CD8-positive, alpha-beta memory T cell (primary cell): Measurements from ENCODE around the gene ETV6. TPM values are rescaled to one million over a fixed set of nuclear protein-coding genes. Genes with fewer than 3 reads are reported as not detected.

Source experiments
- CTCF ChIA-PET: fragments of 350-600 bp; sonication (Branson Sonifier 250); formaldehyde crosslinking; loops from one replicate; lab custom pipeline; 2021; ENCODE audit warnings: antibody characterized with exemption; lab: Charles Lee
- POLR2A ChIA-PET: fragments of 350-600 bp; sonication (Branson Sonifier 250); formaldehyde crosslinking; loops from one replicate; lab custom pipeline; 2021; ENCODE audit warnings: antibody characterized with exemption; lab: Charles Lee
- DNase-seq, 5 donors: peaks; one replicate each; pipeline versions ENCODE4 v3.0.0 to v3.0.0-alpha.2; 2020 to 2022; ENCODE audit warnings: mixed read lengths in 1 of 5
- H3K27ac ChIP-seq: one replicate; pipeline ENCODE4 v1.7.0; 2013; ENCODE audit warnings: low read depth, mild to moderate bottlenecking, low read length, moderate library complexity
- H3K27me3 ChIP-seq: 2 replicates; pipeline ENCODE4 v1.7.0; 2013; ENCODE audit warnings: low read length, mild to moderate bottlenecking; ENCODE audit not compliant: insufficient read depth, poor library complexity, severe bottlenecking
- H3K36me3 ChIP-seq: 2 replicates; pipeline ENCODE4 v1.7.0; 2013; ENCODE audit warnings: mild to moderate bottlenecking, low read length, moderate library complexity; ENCODE audit not compliant: insufficient read depth
- H3K4me1 ChIP-seq: 2 replicates; pipeline ENCODE4 v1.7.0; 2013; ENCODE audit warnings: mild to moderate bottlenecking, low read length, moderate library complexity; ENCODE audit not compliant: insufficient read depth
- H3K4me3 ChIP-seq: 2 replicates; pipeline ENCODE4 v1.7.0; 2013; ENCODE audit warnings: mild to moderate bottlenecking, low read length
- H3K9me3 ChIP-seq: 2 replicates; pipeline ENCODE4 v1.7.0; 2013; ENCODE audit warnings: mild to moderate bottlenecking, low read length
- H3K27ac Mint-ChIP-seq, 8 donors: one replicate each; pipeline ENCODE4 v1.8.0; 2020 to 2021; ENCODE audit warnings: mixed read lengths in 8 of 8, mild to moderate bottlenecking in 6 of 8, inconsistent platforms in 3 of 8, moderate library complexity in 3 of 8
- H3K27me3 Mint-ChIP-seq, 2 donors: one replicate each; pipeline ENCODE4 v1.8.0; 2020 to 2021; ENCODE audit warnings: mixed read lengths in 2 of 2, mild to moderate bottlenecking in 1 of 2, moderate library complexity in 1 of 2
- H3K36me3 Mint-ChIP-seq, 3 donors: one replicate each; pipeline ENCODE4 v1.8.0; 2020 to 2021; ENCODE audit warnings: mixed read lengths in 3 of 3, inconsistent platforms in 1 of 3, mild to moderate bottlenecking in 1 of 3
- H3K4me1 Mint-ChIP-seq, 3 donors: one replicate each; pipeline ENCODE4 v1.8.0; 2020 to 2021; ENCODE audit warnings: mixed read lengths in 3 of 3, inconsistent platforms in 1 of 3, mild to moderate bottlenecking in 1 of 3
- H3K4me3 Mint-ChIP-seq, 7 donors: one replicate each; pipeline ENCODE4 v1.8.0; 2020 to 2021; ENCODE audit warnings: mixed read lengths in 7 of 7, mild to moderate bottlenecking in 6 of 7, moderate library complexity in 4 of 7, inconsistent platforms in 2 of 7
- H3K9me3 Mint-ChIP-seq, 5 donors: one replicate each; pipeline ENCODE4 v1.8.0; 2020 to 2022; ENCODE audit warnings: mixed read lengths in 5 of 5, mild to moderate bottlenecking in 3 of 5, moderate library complexity in 2 of 5, inconsistent platforms in 1 of 5
- polyA plus RNA-seq: library from polyadenylated mRNA; unstranded; fragments of 300-500 nt; fragmentation: Illumina TruSeq; gene quantifications from one replicate; pipeline ENCODE4 v1.2.3, GENCODE V29; 2021
- total RNA-seq, 2 experiments: library from RNA; stranded (reverse); gene quantifications; one replicate each; pipeline ENCODE4 v1.2.3, GENCODE V29; 2021

Gene ETV6
- total and polyA plus RNA-seq, 3 experiments from 2014 or later, result 6.0 to 51.5 (median 49.3) TPM

DNA sequence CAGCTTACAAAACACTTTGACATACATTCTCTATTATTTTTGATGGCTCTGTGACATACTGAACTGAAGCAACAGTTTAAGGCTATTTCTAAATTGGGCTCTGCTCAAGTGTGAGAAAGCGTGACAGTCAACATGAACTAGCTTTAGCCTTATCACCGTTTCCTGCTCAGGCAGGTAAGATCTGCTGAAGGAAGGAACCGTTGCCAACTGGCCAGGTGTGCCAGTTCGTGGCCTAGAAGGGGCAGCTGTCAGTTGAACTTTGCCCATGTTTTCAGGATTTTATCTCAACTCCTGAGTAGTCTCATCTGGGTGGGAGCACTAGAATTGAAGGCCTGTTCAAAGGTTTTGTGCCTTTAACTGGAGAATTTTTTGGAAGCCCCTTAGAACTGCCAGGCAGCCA lies 79.5 kb downstream of the ETV6 start:
- Histone ChIP-seq H3K36me3 (no peaks in the 10 kb centered on the region), H3K4me1 (peaks cover 67% of the 10 kb centered on the region), H3K4me3 (no peak overlapping the region), H3K27me3 (no peaks in the 10 kb centered on the region), H3K27ac (no peak overlapping the region), H3K9me3 (no peaks in the 10 kb centered on the region)
- Mint-ChIP-seq H3K4me3 (peak overlapping the region in 2 of 7 donors; percentile 1 to 25), H3K4me1 (peaks cover 51 to 77% (median 69%) of the 10 kb centered on the region in 3 donors), H3K9me3 (peaks cover 0 to 2% (median 0%) of the 10 kb centered on the region in 5 donors), H3K27me3 (peaks cover 0 to 1% of the 10 kb centered on the region in 2 donors), H3K36me3 (peaks cover 4 to 6% (median 5%) of the 10 kb centered on the region in 3 donors), H3K27ac (peak overlapping the region; percentile 11 to 91 (median 56))
- POLR2A ChIA-PET, result no interaction called here
- CTCF ChIA-PET, result no interaction called here
- DNase-seq, result no peak

DNA sequence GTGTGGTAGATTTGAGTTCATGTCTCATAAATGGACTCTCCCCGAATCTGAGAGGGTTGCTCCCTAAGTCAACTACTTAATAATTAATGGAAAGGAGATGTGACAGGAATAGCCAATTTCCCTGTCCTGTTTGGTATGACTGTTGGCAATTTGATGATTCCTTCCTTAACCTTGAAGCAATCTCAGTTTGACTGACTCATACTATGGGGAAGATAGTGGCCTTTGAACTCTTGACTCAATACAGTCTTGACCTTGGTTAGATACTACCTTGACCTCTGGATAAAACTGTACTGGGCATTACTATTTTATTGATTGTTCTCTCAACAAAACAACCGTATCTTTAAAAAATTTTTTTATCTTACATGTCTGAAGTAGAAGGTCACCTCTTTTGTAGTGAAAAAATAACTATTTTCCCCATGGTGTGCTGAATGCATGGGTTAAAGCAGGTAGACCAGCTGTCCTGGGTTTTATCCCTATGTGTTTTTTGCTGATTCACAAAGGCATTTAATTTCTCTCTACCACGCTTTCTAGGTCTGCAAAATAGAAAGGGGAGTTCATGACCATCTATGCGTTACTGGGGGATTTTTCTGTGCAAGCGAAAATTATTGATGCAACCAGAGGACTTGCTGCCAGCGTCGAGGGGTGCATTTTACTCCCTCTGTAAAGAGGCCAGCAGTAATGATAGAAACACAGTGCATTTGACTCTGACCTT lies 80.1 kb downstream of the ETV6 start:
- H3K27ac ChIP-seq, result no peak overlapping the region
- ChIA-PET CTCF (no interaction called here), POLR2A (no interaction called here)
- peak overlapping the region; percentile 11 to 91 (median 66) for H3K27ac Mint-ChIP-seq
- H3K4me1 ChIP-seq, result peaks cover 67% of the 10 kb centered on the region
- no peaks in the 10 kb centered on the region for H3K36me3 ChIP-seq
- peak overlapping the region in 1 of 7 donors; percentile 25 for H3K4me3 Mint-ChIP-seq
- no peaks in the 10 kb centered on the region for H3K27me3 ChIP-seq
- peaks cover 4 to 6% (median 5%) of the 10 kb centered on the region in 3 donors for H3K36me3 Mint-ChIP-seq
- H3K9me3 ChIP-seq, result no peaks in the 10 kb centered on the region
- no peak for DNase-seq
- no peak overlapping the region for H3K4me3 ChIP-seq
- H3K4me1 Mint-ChIP-seq, result peaks cover 51 to 72% (median 71%) of the 10 kb centered on the region in 3 donors
- peaks cover 0 to 2% (median 0%) of the 10 kb centered on the region in 5 donors for H3K9me3 Mint-ChIP-seq
- H3K27me3 Mint-ChIP-seq, result peaks cover 0 to 1% of the 10 kb centered on the region in 2 donors

DNA sequence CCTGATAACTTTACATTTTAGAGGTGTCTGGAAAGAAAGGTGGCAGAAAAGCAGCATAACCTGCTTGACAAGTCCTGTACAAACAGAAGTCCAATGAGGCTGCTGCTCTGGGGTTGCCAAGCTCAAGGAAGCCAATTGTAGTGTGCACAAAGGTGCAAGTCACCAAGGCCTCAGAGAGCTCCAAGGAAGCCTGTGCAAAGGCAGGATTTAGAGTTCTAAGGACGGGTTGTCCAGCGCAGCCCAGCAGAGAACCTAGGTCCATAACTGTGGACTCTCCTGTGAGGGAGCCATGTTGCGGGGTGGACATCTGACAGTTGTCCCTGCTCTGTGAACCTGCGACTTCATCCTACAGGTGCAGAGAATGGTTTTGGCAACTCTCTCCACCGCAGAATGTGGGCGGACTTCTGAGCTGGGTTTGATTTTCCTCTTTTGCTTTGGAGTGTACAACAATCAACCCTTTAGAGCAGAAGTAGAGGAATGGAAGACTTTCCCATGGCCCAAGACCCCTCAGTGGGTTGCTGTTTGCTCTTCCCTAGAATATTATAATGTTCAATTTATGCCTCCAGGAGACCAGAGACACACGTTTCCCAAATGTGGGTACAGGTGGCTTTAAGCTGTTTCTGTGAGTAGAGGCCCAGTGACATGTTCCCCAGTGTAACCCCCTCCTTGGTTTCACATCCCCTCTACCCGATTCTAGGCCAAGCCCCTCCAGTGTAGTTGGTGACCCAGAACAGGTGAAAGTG lies 81.0 kb downstream of the ETV6 start:
- Histone ChIP-seq H3K4me3 (no peak overlapping the region), H3K4me1 (peaks cover 67% of the 10 kb centered on the region), H3K9me3 (no peaks in the 10 kb centered on the region), H3K27me3 (no peaks in the 10 kb centered on the region), H3K36me3 (no peaks in the 10 kb centered on the region), H3K27ac (no peak overlapping the region)
- ChIA-PET CTCF (interaction anchor here (1.7 kb wide), 1 partner anchor 302 kb away, joined by 7 read pairs; no protein-coding TSS in a partner anchor), POLR2A (no interaction called here)
- Mint-ChIP-seq H3K9me3 (peaks cover 0 to 2% (median 0%) of the 10 kb centered on the region in 5 donors), H3K4me1 (peaks cover 50 to 74% (median 68%) of the 10 kb centered on the region in 3 donors), H3K27ac (peak overlapping the region; percentile 64 to 99 (median 88)), H3K36me3 (peaks cover 4 to 10% (median 5%) of the 10 kb centered on the region in 3 donors), H3K27me3 (no peaks in the 10 kb centered on the region), H3K4me3 (peak overlapping the region; percentile 9 to 87 (median 75))
- no peak for DNase-seq

DNA sequence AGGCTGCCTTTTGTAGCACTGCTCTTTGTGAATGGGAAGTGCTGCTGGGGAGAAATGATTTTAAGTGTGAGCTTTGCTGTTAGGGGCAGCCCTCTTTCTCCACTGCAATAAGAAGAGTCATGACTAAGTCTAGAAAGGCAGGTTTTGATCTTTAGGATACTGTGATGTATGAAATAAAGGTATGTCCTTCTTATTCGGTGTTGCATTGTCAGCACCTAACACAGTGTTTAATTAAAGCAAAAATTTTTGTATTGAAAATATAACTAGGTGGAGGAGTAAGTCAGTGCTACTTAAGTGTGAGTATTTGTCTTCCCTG lies 81.5 kb downstream of the ETV6 start:
- H3K4me3 Mint-ChIP-seq, result peak overlapping the region; percentile 9 to 87 (median 75)
- POLR2A ChIA-PET, result interaction anchor here (1.6 kb wide), 1 partner anchor 279 kb away, joined by 3 read pairs; no protein-coding TSS in a partner anchor

DNA sequence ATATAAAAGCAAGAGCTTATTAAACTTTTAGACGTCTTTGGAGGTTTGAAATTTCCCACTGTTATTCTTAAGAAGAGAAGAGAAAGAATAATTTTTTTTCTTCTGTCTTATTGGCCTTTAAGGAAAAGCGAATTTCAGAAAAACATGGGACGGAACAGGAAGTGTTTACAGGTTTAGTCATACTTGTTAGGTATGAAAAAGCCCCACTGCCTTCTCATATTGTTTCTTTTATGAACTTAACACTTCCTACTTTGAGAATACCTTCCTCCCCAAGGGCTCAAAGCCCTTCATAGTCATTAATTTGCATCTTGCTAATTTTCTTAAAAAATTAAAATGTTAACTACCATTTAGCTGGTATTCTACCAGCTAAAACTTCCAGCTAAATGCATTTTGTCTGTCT lies 82.0 kb downstream of the ETV6 start:
- POLR2A ChIA-PET, result interaction anchor here (1.6 kb wide), 1 partner anchor 279 kb away, joined by 3 read pairs; no protein-coding TSS in a partner anchor
- H3K4me3 ChIP-seq, result peak overlapping the region; percentile 55
- H3K27ac ChIP-seq, result no peak overlapping the region
- Mint-ChIP-seq H3K27me3 (no peaks in the 10 kb centered on the region), H3K4me1 (peaks cover 49 to 71% (median 62%) of the 10 kb centered on the region in 3 donors), H3K4me3 (peak overlapping the region; percentile 17 to 87 (median 75)), H3K9me3 (no peaks in the 10 kb centered on the region), H3K36me3 (peaks cover 0 to 11% (median 4%) of the 10 kb centered on the region in 3 donors), H3K27ac (peak overlapping the region; percentile 53 to 99 (median 92))
- no peaks in the 10 kb centered on the region for H3K27me3 ChIP-seq
- CTCF ChIA-PET, result interaction anchor here (1.1 to 1.7 kb wide), 3 partner anchors 8 to 301 kb away, joined by 3 to 7 read pairs (median 4); no protein-coding TSS in a partner anchor
- H3K36me3 ChIP-seq, result no peaks in the 10 kb centered on the region
- H3K9me3 ChIP-seq, result no peaks in the 10 kb centered on the region
- DNase-seq, result no peak
- peaks cover 63% of the 10 kb centered on the region for H3K4me1 ChIP-seq

More for the DNA sequence above, 81.5 kb downstream of the ETV6 start:
- H3K9me3 ChIP-seq, result no peaks in the 10 kb centered on the region
- Mint-ChIP-seq H3K27ac (peak overlapping the region; percentile 53 to 99 (median 92)), H3K27me3 (no peaks in the 10 kb centered on the region), H3K4me1 (peaks cover 48 to 71% (median 65%) of the 10 kb centered on the region in 3 donors), H3K9me3 (no peaks in the 10 kb centered on the region), H3K36me3 (peaks cover under 1 to 8% (median 4%) of the 10 kb centered on the region in 3 donors)
- no peak for DNase-seq
- no peaks in the 10 kb centered on the region for H3K36me3 ChIP-seq
- H3K4me3 ChIP-seq, result no peak overlapping the region
- CTCF ChIA-PET, result interaction anchor here (1.7 kb wide), 1 partner anchor 302 kb away, joined by 7 read pairs; no protein-coding TSS in a partner anchor
- H3K4me1 ChIP-seq, result peaks cover 67% of the 10 kb centered on the region
- H3K27ac ChIP-seq, result no peak overlapping the region
- H3K27me3 ChIP-seq, result no peaks in the 10 kb centered on the region

DNA sequence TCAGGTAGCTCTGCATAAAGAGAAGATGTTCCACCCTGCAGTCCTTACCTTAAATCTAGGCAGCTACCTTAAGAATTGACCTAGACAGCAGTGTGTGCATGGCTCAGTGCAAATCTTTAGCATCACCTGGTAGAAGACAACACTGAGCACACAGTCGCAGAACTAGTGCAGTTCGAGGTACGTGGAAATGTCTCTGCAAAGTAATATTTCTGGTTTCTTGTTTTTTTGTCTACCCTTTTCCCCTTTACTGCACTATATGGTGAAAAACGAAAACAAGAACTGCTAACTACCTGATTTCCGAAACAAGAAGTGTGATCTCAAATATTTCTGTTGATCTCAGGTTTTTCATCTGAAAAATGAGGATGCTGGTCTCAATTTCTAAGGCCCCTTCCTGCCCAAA lies 82.5 kb downstream of the ETV6 start:
- Mint-ChIP-seq H3K27me3 (no peaks in the 10 kb centered on the region), H3K4me1 (peaks cover 45 to 71% (median 59%) of the 10 kb centered on the region in 3 donors), H3K36me3 (peaks cover 0 to 11% (median 4%) of the 10 kb centered on the region in 3 donors), H3K27ac (peak overlapping the region; percentile 53 to 99 (median 92)), H3K9me3 (no peaks in the 10 kb centered on the region), H3K4me3 (peak overlapping the region; percentile 17 to 87 (median 75))
- Histone ChIP-seq H3K36me3 (no peaks in the 10 kb centered on the region), H3K27ac (no peak overlapping the region), H3K9me3 (no peaks in the 10 kb centered on the region), H3K27me3 (no peaks in the 10 kb centered on the region), H3K4me1 (peaks cover 57% of the 10 kb centered on the region), H3K4me3 (peak overlapping the region; percentile 55)
- DNase-seq, result no peak
- ChIA-PET CTCF (interaction anchor here (1.1 to 1.7 kb wide), 3 partner anchors 8 to 301 kb away, joined by 3 to 7 read pairs (median 4); no protein-coding TSS in a partner anchor), POLR2A (interaction anchor here (1.6 kb wide), 1 partner anchor 278 kb away, joined by 3 read pairs; no protein-coding TSS in a partner anchor)

DNA sequence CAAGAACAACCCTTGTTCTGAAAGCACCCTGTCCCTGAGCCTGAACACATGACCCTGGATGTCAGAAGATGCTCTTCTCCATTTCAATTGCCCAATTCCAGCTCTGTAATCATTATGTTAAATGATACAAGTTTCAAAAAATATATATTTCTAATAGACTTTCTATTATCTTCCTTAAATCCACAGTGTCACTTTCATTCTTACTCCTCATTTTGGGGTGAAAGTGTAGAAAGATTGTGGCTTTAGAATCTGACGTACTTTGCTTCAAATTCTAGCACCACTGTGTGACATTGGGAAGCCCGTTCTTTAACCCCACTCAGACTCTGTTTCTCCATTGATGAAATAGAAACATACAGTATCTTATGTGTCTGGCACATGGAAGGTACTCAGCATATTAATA lies 83.2 kb downstream of the ETV6 start:
- no peaks in the 10 kb centered on the region for H3K9me3 ChIP-seq
- H3K27me3 ChIP-seq, result no peaks in the 10 kb centered on the region
- Mint-ChIP-seq H3K9me3 (no peaks in the 10 kb centered on the region), H3K27me3 (no peaks in the 10 kb centered on the region), H3K36me3 (peaks cover 0 to 10% (median 4%) of the 10 kb centered on the region in 3 donors), H3K27ac (peak overlapping the region; percentile 49 to 99 (median 92)), H3K4me1 (peaks cover 40 to 73% (median 59%) of the 10 kb centered on the region in 3 donors), H3K4me3 (peak overlapping the region; percentile 55 to 87 (median 76))
- no peak overlapping the region for H3K4me3 ChIP-seq
- POLR2A ChIA-PET, result interaction anchor here (1.6 kb wide), 1 partner anchor 277 kb away, joined by 3 read pairs; no protein-coding TSS in a partner anchor
- CTCF ChIA-PET, result interaction anchor here (1.6 kb wide), 1 partner anchor 58 kb away, joined by 4 read pairs; no protein-coding TSS in a partner anchor
- H3K36me3 ChIP-seq, result no peaks in the 10 kb centered on the region
- no peak overlapping the region for H3K27ac ChIP-seq
- peaks cover 51% of the 10 kb centered on the region for H3K4me1 ChIP-seq
- DNase-seq, result no peak
